ENCODE measurements around the gene AP1S1.
A peak's percentile ranks its signal among the peaks of the same experiment; 100 is the strongest.
"Not testable (repeated sequence)": the region's sequence is repeated elsewhere in the genome, so short reads cannot be mapped to it uniquely, and the experiment has no call there.

Gene AP1S1

DNA sequence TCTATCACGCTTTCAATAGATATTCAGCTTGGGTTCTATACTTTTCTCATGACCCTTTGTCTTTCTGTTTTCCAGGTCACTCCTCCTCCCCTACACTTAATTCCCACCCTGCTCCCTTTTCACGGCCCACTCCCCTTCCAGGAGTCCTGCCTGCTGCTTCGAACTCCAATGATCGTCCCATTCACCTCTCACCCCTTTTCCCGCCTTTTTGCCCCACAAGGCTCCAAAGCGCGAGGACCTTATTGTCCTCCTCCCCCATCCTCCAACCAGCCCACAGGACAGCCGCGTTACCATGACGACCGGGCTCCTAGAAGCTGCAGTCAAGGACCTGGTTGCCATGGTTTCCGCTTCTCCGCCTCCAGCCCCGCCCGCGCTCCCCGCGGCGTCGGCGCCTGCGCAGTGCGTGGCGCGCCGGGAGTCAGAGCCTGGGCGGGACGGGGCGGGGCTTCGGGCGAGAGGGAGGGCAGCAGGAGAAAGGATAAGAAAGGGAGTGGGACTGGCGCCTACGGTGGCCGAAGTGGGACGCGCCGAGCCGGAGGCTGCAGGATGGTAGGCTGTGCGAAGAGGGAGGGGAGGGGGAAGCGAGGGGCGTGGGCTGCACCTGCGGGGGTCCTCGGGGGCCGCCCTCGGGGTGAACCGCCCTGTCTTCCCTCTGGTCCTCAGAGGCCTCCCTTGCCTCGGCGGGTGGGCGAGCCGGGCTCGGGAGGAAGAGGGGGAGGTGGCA, at the start of gene AP1S1:
Gene AP1S1, plus strand, starts transcription at position 508 of the 724 bp plus-strand sequence. Its CDS starts 39 bp downstream, at position 547.
- peak; percentile 87 to 99 (median 94) for DNase-seq
- intact Hi-C loops (cut with DNase I), result no loop called here

DNA sequence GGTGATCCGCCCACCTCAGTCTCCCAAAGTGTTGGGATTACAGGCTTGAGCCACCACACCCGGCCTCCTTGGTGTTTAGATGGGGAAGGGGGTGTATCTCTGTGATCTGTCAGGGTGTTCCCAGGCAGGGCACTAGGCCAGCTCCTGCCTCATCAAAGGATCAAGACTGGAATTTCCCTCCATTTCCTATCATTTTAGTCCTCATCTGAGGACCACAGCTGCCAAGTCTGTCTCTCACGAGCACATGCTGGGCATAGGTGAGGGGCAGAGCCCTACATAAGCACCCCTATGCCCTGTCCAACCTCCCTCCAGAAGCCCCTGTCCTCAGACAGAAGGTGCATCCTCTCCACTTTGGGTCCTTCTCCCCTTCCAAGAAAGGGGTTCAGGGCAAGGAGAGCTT, 49.5 kb upstream of the AP1S1 start:
- DNase-seq, result no peak
- intact Hi-C loops (cut with DNase I), result no loop called here

DNA sequence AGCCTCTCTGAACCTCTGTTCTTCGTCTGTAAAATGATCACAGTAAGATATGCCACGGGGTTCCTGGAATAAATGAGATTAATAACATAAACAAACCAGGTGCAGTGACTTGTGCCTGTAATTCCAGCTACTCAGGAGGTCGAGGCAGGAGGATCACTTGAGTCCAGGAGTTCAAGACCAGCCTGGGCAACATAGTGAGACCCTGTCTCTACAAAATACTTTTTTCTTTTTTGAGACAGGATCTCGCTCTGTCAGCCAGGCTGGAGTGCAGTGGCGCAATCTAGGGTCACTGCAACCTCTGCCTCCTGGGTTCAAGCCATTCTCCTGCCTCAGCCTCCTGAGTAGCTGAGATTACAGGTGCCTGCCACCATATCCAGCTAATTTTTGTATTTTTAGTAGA, 49.0 kb upstream of the AP1S1 start:
- intact Hi-C loops (cut with DNase I); DNase-seq: not testable (repeated sequence)

DNA sequence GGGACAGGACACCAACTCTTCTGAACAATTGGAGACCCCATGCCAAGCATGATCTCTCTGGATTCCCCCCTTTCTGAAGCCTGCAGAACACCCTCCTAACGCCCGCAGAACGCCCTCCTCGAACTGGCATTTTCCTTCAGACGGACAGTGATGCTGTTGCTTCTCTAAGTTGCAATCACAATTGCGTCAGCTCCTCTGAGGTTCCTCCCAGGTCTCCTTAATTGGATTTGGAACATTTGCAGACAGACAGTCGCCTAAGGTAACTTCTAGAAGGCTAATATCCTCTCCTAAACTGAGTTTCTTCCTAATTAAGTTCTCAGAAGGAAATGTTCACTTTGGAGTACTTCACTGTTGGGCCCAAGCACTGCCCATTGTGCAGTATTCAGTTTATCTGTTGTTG, 47.9 kb upstream of the AP1S1 start:
- intact Hi-C loops (cut with DNase I), result no loop called here
- DNase-seq, result no peak

DNA sequence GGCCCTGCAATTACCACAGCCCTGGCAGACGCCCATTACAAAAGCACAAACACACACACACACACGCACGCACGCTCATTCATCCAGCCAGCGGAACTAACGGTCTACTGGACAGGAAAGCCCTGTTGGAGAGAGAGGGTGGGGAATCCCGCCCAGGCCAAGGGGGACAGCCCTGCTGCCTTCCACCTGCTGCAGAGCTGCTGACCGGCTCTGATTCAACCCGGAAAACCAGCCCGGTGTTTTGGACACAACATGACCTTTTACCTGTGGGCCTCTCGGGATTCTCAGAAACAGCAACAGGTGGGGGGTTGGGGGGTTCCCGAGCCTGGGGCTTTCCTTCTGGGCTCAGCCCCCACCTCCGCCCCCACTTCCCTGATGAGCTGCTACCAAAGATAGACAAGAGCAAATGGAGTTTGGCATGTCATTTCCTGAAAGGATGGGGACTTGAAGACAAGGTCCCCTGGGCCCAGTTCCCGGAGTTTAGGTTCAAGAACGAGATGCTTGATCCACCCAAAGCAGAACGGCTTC, 45.9 kb upstream of the AP1S1 start:
- peak in 27 of 42 donors; percentile 15 to 67 (median 30) for DNase-seq
- intact Hi-C loops (cut with DNase I), result no loop called here

DNA sequence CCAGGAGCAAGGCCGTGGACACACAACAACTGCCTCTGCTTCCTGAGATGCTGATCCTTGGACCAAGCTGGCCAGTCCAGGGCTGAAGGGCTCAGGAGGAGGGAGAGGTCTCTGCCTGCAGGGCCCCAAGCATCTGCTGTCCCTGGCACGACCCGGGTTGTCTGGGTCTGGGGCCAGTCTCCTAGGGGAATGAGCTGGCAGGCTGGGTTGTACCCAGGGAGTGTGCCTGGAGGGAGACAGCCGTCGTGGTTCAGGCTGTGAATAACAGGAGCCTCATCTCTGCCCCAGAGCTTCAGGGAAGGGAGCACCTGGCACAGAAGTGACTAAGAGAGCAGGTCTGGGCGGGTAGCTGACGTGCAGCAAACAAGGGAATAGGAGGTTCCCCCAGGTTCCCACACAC, 45.3 kb upstream of the AP1S1 start:
- intact Hi-C loops (cut with DNase I), result no loop called here
- no peak for DNase-seq

DNA sequence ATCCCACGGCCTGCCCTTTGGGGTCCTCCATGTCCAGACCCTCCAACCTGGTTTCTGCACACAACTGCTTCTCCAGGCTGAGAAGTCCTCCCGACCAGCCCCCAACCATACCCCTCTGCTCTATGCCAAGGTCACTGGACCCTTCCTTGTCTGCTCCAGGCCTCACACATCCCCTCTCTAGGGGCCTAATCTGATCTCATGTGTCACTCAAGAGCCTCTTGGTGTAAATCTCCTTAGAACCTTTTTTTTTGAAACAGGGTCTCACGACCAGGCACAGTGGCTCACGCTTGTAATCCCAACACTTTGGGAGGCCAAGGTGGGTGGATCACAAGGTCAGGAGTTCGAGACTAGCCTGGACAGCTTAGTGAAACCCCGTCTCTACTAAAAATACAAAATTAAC, 44.9 kb upstream of the AP1S1 start:
- no peak for DNase-seq
- intact Hi-C loops (cut with DNase I), result no loop called here

DNA sequence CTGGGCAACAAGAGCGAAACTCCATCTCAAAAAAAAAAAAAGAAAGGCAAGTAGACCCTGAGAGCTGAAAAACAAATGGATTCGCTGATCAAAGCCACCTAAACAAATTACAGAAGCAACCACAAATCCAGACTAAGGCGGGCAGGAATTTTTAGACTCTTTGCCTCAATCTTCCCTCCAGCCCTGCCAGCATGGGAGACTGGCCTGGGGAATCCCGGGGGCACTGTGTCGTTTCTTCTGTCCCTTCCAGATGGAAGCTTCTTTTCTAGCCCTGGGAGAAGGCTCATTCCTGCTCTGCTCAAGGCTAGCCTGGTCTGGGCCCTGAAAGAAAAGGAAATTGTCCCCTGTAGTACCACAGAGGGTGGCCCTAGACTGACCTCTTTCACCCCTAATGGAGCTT, 43.0 kb upstream of the AP1S1 start:
- intact Hi-C loops (cut with DNase I), result no loop called here
- no peak for DNase-seq

DNA sequence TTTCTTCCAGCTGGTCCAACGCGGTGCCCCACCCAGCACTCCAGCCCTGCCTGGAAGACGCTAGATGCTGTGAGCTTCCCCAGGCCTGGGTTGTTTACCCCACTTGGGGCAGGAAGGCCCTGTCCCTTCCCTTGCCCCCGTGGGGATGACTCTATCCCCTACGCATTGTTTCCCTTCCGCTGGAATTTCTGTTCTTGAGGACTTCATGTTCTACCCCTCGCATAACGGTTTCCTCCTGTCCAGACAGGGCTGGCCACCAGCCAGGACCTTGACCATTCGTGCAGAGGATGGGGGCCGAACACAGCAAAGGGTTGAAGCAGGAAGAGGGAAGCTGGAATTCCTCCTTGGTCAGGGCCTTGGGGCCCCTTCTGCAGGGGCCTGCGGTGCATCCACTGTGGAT, 42.0 kb upstream of the AP1S1 start:
- peak in 10 of 42 donors; percentile 3 to 55 (median 39) for DNase-seq
- intact Hi-C loops (cut with DNase I), result no loop called here

DNA sequence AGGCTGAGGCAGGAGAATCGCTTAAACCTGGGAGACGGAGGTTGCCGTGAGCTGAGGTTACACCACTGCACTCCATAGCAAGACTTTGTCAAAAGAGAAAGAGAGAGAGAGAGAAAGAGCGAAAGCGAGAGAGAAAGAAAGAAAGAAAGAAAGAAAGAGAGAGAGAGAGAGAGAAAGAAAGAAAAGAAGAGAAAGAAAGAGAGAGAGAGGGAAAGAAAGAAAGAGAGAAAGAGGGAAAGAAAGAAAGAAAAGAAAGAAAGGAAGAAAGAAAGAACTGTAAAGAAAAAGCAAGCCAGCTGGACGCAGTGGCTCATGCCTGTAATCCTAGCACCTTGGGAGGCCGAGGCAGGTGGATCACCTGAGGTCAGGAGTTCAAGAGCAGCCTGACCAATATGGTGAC, 41.1 kb upstream of the AP1S1 start:
- intact Hi-C loops (cut with DNase I); DNase-seq: not testable (repeated sequence)

DNA sequence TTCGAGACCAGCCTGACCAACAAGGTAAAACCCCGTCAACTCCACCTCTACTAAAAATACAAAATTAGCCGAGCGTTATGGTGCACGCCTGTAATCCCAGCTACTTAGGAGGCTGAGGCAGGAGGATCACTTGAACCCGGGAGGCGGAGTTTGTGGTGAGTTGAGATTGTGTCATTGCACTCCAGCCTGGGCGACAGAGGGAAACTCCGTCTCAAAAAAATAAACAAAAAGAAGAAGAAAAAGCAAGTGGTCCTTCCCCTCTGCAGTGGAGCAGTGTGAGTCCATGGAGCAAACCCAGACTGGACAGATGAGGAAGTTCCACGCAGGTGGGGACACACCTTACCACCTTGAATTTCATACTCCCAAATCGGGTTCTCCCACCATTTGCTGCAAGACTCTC, 40.4 kb upstream of the AP1S1 start:
- intact Hi-C loops (cut with DNase I), result no loop called here
- DNase-seq, result no peak

DNA sequence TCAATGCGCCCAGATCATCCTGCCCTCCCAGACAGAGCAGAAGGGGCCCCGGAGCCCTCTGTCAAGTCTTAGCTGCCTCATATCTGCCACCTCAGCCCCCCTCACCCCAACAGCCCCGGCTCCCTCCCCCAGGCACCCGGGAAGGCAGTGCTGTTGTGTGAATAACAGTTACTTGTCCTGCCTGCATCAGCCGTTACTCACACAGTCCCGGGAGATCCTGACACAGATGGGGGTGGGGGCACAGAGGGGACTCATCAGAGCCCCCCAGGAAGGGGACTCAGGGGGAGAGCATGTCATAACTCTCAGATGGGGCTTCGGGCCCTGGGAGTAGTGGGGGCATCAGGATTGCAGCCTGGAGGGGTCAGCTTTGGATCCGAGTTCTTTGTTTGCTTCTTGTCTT, 39.8 kb upstream of the AP1S1 start:
- no peak for DNase-seq
- intact Hi-C loops (cut with DNase I), result no loop called here

DNA sequence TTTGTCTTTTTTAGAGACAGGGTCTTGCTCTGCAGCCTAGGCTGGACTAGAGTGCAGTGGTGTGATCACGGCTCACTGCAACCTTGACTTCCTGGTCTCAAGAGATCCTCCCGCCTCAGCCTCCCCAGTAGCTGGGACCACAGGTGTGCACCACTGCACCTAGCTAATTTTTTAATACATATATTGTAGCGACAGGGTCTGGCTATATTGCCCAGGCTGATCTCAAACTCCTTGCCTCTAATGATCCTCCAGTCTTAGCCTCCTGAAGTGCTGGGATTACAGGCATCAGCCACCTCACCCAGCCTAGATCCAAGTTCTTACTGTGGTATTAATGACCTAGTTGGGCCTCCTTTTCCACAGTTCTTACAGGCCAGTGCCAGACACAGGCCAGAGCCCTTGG, 39.1 kb upstream of the AP1S1 start:
- no peak for DNase-seq
- intact Hi-C loops (cut with DNase I), result no loop called here

DNA sequence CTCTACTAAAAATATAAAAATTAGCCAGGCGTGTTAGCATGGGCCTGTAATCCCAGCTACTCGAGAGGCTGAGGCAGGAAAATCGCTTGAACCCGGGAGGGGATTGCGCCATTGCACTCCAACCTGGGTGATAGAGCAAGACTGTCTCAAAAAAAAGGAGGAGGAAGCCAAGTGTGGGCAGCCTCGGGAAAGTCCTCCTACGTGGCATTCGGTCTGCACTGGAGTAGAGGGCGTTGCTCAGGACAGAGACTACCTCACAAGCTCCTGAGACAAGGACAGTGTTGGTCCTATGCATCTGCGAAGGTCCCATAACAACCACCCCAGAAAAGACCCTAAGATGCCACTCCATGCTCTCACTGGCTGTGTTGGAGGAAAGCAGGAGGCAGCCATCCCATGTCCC, 37.4 kb upstream of the AP1S1 start:
- intact Hi-C loops (cut with DNase I), result no loop called here
- DNase-seq, result no peak

DNA sequence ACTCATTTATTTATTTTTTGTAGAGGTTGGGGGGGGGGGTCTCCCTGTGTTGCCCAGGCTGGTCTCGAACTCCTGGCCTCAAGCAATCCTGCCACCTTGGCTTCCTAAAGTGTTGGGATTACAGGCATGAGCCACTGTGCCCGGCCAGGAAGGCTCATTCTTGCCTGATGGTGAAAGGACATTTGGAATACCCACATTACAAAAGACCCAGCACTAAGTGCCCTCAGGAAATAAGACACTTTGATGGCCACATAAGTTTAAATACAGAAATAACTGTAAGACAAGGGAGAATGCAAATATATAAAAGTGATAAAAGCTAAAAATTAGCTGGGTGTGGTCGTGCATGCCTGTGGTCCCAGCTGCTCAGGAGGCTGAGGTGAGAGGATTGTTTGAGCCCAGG, 35.4 kb upstream of the AP1S1 start:
- no peak for DNase-seq
- intact Hi-C loops (cut with DNase I), result no loop called here

DNA sequence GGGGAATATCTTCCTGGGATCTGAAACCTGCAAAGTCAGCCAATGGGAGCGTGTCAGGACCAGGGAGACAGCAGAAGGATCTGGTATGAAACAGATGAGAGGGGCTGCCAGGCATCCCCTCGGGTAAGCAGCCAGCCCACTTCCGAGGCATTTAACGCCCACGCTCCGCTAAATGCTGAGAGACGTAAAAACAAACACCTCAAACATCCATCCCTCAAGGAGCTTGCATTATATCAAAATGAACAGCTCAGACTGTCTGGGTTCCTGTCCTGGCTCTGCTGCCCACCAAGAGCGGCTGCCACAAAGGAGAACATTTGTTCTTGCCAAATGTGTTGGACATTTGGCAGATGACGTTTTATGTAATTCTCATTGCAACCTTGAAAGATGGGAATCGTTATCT, 34.4 kb upstream of the AP1S1 start:
- intact Hi-C loops (cut with DNase I), result no loop called here
- no peak for DNase-seq

DNA sequence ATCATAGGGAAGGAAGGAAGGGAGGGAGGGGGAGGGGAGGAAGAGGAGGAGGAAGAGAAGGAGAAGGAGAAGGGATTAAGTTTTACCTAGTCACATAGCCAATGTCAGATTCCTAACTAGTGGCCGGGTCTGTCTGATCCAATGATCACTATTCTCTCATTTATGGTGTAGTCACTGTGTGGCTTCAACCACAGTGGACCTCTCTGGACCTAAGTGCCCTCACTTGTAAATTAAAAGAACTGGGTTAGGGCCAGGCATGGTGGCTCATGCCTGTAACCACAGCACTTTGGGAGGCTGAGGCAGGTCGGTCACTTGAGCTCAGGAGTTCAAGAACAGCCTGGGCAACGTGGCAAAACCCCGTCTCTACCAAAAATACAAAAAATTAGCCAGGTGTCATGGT, 34.0 kb upstream of the AP1S1 start:
- intact Hi-C loops (cut with DNase I), result no loop called here
- DNase-seq, result no peak

DNA sequence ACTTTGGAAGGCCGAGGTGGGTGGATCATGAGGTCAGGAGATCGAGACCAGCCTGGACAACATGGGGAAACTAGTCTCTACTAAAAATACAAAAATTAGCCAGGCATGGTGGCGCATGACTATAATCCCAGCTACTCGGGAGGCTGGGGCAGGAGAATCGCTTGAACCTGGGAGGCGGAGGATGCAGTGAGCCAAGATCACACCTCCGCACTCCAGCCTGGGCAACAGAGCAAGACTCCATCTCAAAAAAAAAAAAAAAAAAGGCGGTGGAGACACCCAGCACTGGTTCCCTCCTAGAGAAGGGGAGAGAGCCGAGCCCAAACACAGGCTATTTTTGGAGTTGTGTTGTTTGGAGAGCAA, 32.7 kb upstream of the AP1S1 start:
- intact Hi-C loops (cut with DNase I); DNase-seq: not testable (repeated sequence)

DNA sequence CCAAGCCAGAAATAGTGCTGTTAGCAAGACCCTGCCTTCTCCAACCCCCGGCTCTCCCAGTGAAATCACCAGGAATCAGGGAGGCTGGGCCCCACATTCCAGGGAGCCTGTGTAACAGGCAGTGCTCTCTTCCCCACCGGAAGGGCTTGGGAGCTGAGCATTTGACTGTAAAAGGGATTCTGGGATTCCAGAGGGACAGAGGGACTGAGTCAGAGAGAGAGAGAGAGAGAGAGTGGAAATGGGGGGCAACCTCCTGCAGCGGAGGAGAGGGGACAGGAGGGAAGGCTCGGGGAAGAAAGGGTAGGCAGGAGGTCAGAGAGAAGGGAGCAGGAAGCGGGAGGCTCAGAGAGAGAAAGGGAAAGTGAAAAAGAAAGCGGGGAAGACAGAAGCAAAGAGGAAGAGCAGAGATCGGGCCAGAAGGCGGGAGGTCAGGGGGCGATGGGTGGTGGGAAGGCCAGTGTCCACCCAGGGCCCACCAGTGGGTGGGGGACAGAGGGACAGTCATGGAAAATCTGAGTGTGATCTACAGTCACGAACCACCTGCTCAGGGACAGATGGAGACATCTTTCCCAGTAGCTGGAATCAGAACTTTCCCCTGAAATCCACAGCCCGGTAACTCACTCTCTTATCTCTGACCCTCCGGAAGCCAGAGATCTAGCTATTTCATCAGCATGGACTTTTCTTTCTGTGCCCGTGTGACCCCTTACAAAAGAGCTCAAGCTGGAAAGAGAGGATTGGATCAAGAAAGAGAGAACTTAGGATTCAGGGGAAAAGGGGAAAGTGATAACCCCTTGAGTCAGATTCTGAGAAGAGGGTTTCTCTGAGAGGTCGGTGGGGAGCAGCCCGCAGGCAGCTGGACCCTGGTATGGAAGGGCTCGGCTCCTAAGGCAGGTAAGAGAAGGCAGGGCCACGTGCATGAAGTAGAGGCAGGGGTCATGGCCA, 32.0 kb upstream of the AP1S1 start:
- intact Hi-C loops (cut with DNase I), result no loop called here

DNA sequence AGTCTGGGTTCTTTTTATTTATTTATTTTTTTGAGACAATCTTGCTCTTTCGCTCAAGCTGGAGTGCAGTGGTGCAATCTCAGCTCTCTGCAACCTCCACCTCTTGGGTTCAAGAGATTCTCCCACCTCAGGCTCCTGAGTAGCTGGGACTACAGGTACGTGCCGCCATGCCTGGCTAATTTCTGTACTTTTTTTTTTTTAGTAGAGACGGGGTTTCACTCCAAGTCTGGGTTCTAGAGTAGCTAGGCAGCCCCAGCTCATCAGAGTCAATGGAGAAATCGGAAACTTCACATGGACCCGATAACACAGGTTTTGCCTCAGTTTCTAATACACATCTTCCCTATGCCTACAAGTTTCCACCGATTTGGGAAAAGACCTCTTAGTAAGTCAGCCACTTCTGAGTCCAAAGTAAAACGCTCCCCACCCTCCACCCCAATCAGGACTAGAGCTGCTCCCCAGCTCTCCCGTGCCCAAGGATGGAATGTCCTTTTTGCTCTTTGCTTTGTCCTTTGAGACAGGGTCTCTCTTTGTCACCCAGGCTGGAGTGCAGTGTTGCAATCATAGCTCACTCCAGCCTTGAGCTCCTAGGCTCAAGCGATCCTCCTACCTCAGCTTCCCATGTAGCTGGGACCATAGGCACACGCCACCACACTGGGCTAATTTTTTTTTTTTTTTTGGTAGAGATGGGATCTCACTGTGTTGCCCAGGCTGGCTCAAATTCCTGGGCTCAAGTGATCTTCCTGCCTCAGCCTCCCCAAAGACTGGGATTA, 31.2 kb upstream of the AP1S1 start:
- intact Hi-C loops (cut with DNase I), result no loop called here
- no peak for DNase-seq

More for the DNA sequence above, 32.0 kb upstream of the AP1S1 start:
- DNase-seq, result no peak

Data from head of caudate nucleus (tissue), 42 donors.